GM20431 (cell line): ENCODE data around the gene SRSF4.
"Not testable (repeated sequence)": the region's sequence is repeated elsewhere in the genome, so short reads cannot be mapped to it uniquely, and the experiment has no call there.

Source experiments
- in situ Hi-C: fragments of 300-500 bp; cut with MseI, MboI; formaldehyde crosslinking; loops from one replicate; pipeline ENCODE4 v1.15.0; 2020; ENCODE audit warnings: low sequenced_read_pairs; ENCODE audit not compliant: unreplicated experiment

SRSF4 gene

GRCh38 chr1:29128739-29129138 is 53.0 kb downstream of the SRSF4 start:
- in situ Hi-C loops, result no loop called here

GRCh38 chr1:29126198-29126597 is 55.5 kb downstream of the SRSF4 start:
- in situ Hi-C loops, result no loop called here

- in situ Hi-C loops, result no loop called here
Observed at GRCh38 chr1:29125788-29126187, 55.9 kb downstream of the SRSF4 start.

- in situ Hi-C loops, result no loop called here
Observed at GRCh38 chr1:29125237-29125641, 56.5 kb downstream of the SRSF4 start.

- in situ Hi-C loops, result no loop called here
Observed at GRCh38 chr1:29124366-29125236, 57.1 kb downstream of the SRSF4 start.

GRCh38 chr1:29123887-29124365 is 57.8 kb downstream of the SRSF4 start, which contains the start of gene TMEM200B:
TMEM200B (minus strand) TSS chr1:29123903; CDS start chr1:29121828, 2,075 bp downstream.
- in situ Hi-C loops, result no loop called here

- in situ Hi-C loops, result no loop called here
Observed at GRCh38 chr1:29123053-29123886, 58.4 kb downstream of the SRSF4 start.

DNA sequence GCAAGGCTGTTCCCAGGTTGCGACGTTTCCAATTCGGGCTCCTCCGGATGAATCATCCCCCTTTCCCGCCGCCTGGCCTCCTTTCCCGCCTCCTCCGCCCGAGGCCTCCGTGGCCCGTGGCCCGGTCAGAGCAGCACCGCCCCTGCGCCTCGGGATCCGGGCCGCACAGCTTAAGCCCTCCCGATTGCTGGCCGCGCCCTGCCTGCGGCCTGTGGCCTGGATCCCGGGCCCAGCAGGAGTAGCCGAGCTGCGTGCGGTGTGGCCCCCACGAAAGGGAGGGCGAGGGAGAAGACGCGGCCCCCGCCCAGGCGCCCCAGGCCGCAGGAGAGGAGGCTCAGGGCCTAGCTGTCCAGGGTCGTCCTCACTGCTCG is 59.0 kb downstream of the SRSF4 start:
- in situ Hi-C loops, result no loop called here

DNA sequence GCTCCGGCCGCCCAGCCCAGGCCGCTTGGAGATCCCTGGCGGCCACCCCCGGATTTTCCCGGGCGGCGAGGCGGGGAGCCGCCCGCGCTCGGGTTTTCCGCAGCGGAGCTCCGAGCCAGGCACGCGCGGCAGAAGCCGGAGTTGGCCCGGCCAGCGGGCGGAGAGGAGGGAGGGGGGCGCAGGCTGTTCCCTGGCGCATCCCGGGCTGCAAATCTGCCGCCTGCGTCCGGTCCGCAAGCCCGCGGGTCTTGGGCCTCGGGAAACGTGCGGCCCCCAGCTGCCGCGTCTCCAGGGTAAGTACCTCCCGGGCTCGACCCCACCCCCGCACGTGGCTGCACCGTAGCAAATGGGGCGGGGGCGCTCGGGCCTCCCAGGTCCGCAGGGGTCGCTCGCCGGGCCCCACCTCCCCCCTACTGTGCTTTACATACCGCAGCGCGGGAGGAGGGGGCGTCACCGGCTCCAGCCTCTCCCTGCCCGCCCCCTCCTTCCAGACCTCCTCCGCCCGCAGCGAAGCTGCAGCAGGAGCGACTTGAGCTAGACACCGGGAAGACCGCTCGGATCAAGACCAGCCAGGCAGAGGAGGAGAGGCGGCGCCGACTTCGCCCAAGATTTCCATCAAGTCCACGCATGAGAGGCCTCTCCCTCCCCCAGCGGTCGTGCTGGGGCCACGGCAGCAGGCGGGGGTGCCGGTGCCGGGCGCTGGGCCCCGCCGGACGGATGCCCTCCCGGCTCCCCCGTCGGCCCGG is 59.6 kb downstream of the SRSF4 start:
- in situ Hi-C loops, result no loop called here

GRCh38 chr1:29121516-29121935 is 60.2 kb downstream of the SRSF4 start:
- in situ Hi-C loops, result no loop called here

GRCh38 chr1:29120947-29121485 is 60.7 kb downstream of the SRSF4 start:
- in situ Hi-C loops, result no loop called here

- in situ Hi-C loops, result no loop called here
Observed at GRCh38 chr1:29120367-29120766, 61.3 kb downstream of the SRSF4 start.

- in situ Hi-C loops, result no loop called here
Observed at GRCh38 chr1:29119121-29119929, 62.4 kb downstream of the SRSF4 start.

GRCh38 chr1:29117381-29117780 is 64.3 kb downstream of the SRSF4 start:
- in situ Hi-C loops, result no loop called here

DNA sequence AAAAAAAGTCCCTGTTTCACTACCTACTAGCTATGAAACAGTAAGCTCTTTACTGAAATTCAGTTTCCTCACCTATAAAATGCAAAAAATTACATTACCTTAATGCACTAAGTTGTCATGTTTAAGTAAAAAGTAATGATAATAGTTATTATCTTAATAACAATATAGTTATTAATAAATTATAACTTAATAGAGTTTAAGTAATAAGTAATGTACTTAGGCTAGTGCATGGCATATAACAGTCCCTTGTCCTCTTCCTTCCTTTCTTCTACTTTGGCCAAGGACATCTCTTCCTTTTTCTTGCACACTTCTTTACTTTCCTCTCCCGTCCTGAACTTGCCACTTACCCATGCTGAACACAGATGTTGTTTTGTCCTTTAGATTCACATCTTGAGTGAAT is 67.0 kb downstream of the SRSF4 start:
- in situ Hi-C loops, result no loop called here

DNA sequence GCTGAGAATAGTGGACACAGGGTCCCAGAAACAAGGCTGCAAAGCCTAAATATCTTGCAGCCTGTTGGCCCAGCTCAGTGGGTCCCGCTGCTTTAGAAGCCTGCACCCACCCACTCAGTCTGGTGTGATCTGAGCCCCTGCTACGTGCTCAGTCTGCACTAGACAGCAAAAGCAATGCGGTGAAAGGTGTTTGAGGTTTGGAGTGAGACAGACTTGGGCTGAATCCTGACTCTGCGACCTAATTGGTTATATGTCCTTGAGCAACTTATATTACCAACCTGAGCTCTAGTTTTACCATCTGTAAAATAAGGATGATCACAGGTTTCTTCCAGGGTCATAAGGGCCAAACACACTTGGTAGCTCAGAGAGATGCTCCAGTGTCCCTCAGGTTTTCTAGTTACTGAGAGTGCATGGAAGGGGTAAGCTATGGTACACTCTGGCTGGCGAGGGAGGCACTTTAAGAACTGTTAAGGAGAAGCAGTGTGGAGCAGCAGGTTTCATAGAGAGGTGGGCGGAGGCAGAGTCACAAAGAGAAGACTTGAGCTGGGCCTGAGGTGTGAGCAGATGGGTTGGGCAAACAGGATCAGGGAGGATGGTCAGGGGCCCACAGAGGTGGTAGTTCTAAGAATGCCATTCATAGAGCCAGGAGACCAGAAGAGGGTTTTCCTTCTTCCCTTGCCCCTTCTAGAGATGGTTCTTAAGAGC is 68.1 kb downstream of the SRSF4 start:
- in situ Hi-C loops, result no loop called here

DNA sequence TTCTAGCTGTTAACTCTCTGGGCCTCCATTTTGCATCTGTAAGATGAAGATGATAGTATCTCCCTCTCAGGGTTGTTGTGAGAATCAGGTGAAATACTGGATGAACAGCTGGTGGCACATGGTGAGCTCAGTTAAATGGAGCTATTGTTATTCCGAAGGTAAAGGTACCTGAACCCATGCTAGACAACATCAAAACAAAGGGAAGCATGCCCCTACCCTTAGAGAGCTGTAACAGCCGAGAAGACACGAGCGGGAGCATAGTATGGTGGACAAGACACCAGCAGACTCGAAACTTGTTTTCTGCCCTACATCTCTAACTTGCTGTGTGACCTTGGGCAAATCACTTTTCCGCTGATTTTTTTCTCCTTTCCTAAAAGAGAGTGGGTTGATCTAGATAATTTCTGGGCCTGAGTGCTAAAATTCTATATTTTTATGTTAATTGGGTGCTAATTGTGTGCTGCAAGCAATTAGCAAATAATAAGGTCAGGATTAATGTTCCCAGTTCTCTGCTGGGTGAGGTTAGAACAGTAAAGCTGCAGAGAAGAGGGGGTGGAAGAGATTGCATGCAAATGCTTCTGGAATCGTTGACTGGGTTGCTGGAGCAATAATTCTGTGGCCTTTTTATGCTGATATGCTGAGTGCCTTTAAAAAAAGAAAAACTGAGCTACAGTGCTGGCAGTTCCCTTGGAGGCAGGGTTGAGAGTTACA is 68.8 kb downstream of the SRSF4 start:
- in situ Hi-C loops, result no loop called here

DNA sequence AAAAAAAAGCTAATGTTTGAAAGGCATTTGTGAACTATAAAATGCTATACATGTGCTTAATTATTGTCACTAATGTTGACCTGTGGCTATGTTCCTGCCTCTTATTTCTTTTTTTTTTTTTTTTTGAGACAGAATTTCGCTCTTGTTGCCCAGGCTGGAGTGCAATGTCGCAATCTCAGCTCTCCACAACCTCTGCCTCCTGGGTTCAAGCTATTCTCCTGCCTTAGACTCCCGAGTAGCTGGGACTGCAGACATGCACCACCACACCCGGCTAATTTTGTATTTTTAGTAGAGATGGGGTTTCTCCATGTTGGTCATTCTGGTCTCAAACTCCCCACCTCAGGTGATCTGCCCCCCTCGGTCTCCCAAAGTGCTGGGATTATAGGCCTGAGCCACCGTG is 73.7 kb downstream of the SRSF4 start:
- in situ Hi-C loops, result not testable (repeated sequence)
